NB4 (cell line): ENCODE results near the gene ZNF202.

ENCODE experiments used
- DNase-seq: peaks from one replicate; pipeline ENCODE4 v3.0.0; 2010; ENCODE audit warnings: low read depth
- H3K4me3 ChIP-seq: one replicate; pipeline ENCODE4 v1.5.1; 2011; ENCODE audit warnings: mild to moderate bottlenecking, low read depth, low read length, moderate library complexity
- MYC ChIP-seq: IDR thresholded peaks from 2 replicates; pipeline ENCODE4 v1.6.1; 2011; ENCODE audit warnings: low read depth, low read length
- POLR2A ChIP-seq: IDR thresholded peaks from 2 replicates; pipeline ENCODE4 v1.6.1; 2011; ENCODE audit warnings: mild to moderate bottlenecking; ENCODE audit not compliant: insufficient read length; ENCODE audit errors: extremely low read depth
- TF ChIP-seq, protein P1 (sequence below): IDR thresholded peaks from 2 replicates; pipeline ENCODE4 v1.6.1; 2011; ENCODE audit warnings: low read depth, low read length
- TF ChIP-seq, protein P2 (sequence below): IDR thresholded peaks from one replicate; pipeline ENCODE4 v1.5.1; 2012; ENCODE audit warnings: low read depth, low read length

ZNF202 gene

DNA sequence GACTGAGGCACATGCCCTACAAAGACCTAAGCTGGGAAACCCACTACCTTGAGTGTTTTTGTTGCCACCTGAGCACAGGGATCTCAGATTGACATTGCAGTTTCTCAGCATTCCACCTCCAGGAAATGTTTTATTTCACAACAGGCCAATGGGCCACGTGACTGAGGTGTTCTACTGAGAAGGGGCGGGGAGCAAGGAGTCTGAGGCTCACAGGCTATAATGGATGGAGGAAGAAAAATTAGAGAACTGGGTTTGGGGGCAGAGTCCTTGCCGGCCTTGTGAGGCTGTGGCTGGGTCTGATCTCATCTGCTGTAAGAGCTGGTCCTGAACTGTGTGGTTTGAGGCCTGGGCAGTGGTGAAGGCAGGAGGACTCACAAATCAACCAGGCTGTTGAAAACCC lies 40.7 kb downstream of the ZNF202 start:
- DNase-seq: peak; percentile 43
- TF ChIP-seq, protein P1, sequence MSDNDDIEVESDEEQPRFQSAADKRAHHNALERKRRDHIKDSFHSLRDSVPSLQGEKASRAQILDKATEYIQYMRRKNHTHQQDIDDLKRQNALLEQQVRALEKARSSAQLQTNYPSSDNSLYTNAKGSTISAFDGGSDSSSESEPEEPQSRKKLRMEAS: no peak
- TF ChIP-seq POLR2A: no peak
- TF ChIP-seq, protein P2, sequence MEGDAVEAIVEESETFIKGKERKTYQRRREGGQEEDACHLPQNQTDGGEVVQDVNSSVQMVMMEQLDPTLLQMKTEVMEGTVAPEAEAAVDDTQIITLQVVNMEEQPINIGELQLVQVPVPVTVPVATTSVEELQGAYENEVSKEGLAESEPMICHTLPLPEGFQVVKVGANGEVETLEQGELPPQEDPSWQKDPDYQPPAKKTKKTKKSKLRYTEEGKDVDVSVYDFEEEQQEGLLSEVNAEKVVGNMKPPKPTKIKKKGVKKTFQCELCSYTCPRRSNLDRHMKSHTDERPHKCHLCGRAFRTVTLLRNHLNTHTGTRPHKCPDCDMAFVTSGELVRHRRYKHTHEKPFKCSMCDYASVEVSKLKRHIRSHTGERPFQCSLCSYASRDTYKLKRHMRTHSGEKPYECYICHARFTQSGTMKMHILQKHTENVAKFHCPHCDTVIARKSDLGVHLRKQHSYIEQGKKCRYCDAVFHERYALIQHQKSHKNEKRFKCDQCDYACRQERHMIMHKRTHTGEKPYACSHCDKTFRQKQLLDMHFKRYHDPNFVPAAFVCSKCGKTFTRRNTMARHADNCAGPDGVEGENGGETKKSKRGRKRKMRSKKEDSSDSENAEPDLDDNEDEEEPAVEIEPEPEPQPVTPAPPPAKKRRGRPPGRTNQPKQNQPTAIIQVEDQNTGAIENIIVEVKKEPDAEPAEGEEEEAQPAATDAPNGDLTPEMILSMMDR: no peak
- no peak for TF ChIP-seq MYC
- H3K4me3 ChIP-seq: no peak overlapping the region

DNA sequence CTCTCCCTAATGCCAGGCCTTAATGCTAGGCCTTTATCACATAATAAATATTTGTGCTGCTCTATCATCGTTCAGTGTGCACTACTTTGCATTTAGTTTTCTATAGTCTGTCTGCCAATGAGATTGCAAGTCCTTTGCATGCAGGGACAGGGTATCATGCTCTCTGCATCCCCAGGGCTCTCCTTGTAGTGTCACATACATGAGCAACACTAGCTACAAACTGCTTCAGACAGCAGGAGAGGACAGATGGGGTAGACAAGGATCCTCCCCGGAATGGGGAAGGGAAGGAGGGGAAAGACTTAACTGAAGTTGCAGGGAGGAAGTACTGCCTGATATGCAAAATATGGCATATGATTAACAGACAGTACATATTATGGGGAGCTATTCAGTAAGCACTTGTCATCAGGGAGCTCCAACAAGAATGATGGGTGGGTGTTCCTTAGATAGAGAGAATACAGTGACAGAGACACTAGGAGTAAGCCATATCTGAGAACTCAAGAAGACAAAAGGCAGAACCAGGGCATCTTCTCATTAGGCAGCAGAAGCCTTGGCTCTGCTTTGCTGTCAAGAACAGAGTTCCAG lies 42.8 kb downstream of the ZNF202 start:
- peak; percentile 26 for DNase-seq
- TF ChIP-seq MYC (no peak), POLR2A (no peak)
- TF ChIP-seq, protein P2: no peak
- TF ChIP-seq, protein P1: no peak
- no peak overlapping the region for H3K4me3 ChIP-seq

DNA sequence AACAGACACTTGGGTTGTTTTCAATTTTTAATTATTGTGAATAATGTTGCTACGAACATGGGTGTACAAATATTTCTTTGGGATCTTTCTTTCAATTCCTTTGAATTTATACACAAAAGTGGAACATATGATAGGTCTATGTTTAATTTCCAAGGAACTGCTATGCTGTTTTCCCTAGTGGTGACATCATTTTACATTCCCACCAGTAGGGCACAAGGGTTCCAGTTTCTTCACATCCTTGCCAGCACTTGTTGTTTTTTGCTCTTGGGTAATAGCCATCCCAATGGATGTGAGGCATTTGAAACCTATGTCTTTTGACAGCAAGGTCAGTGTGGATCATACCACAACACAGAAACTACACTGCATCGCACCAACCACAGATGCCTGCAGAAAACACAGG lies 45.3 kb downstream of the ZNF202 start:
- H3K4me3 ChIP-seq: no peak overlapping the region
- no peak for DNase-seq
- TF ChIP-seq, protein P2: no peak
- TF ChIP-seq MYC (no peak), POLR2A (no peak)
- TF ChIP-seq, protein P1: no peak

DNA sequence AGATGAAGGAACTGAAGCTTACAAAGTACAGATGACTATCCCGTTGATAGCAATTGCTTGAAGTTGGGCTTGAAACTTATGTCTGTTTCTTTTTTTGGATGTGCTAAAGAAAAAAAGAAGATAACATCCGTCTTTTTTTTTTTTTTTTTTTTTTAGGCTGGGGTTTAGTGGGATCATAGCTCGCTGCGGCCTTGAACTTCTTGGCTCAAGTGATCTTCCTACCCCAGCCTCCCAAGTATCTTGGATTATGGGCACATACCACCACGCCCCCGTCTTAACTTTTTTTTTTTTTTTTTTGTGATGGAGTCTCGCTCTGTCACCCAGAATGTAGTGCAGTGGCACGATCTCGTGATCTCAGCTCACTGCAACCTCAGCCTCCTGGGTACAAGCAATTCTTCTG lies 46.2 kb downstream of the ZNF202 start:
- no peak overlapping the region for H3K4me3 ChIP-seq
- TF ChIP-seq POLR2A (no peak), MYC (no peak)
- TF ChIP-seq, protein P2: no peak
- TF ChIP-seq, protein P1: no peak

DNA sequence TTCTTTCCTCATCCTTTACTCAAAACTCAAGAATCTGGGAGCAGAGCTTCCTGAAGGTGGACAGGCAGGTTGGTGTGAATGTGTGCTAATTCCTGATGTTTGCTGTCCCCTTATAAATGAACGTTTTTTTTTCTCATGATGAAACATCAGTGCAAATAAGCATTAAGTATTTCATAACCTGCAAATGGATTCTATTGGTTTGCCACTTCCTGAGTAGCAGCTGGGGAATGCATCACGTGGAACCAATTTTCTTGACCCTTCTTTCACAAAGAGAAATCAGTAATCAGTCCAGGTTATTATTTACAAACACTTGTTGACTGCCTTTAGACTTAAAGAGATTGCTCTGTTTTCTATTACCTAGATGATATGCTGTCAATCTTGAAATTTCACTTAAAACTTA lies 46.9 kb downstream of the ZNF202 start:
- H3K4me3 ChIP-seq: no peak overlapping the region
- TF ChIP-seq MYC: no peak
- TF ChIP-seq, protein P1: peak; percentile 60; the same call in 1 of the 2 replicates
- DNase-seq: peak; percentile 63

More for the DNA sequence above, 46.2 kb downstream of the ZNF202 start:
- no peak for DNase-seq

DNA sequence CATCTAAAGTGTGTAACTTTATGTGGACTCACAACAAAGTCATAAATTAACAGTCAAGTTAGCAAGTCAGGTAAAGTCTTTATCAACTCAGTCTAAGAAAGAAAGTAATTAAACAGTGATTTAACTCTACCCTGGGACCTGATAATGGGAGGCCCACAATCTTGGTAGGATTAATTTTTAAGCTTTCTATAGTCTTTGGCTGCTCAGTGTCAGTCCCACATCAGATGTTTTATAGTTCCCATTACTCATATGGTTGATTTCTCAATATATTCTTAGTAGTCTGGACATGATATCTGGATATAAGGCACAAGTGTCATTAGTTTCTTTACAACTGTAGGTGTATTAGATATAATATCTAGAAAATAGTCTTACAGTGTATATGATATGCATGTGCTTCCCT lies 48.5 kb downstream of the ZNF202 start:
- H3K4me3 ChIP-seq: no peak overlapping the region
- no peak for DNase-seq
- TF ChIP-seq, protein P2: no peak
- TF ChIP-seq POLR2A (no peak), MYC (no peak)
- TF ChIP-seq, protein P1: no peak
